PC-3 (cell line): ENCODE data around the gene GPAM. TPM values are rescaled to one million over a fixed set of nuclear protein-coding genes. Genes with fewer than 3 reads are reported as not detected.

Source experiments
- ATAC-seq: fragments of 200-7000 bp; cut with Tn5 transposase; 2 replicates; pipeline ENCODE4 v1.9.1; 2020; ENCODE audit warnings: mild to moderate bottlenecking, moderate library complexity
- BruUV-seq: library from RNA; stranded (reverse); fragments of 400-500 nt; replicated peaks from 2 replicates; lab custom pipeline; 2021; lab: Mats Ljungman, UMichigan
- CTCF ChIA-PET: fragments of 300-600 bp; sonication (Branson Sonifier 250); formaldehyde crosslinking; loops from one replicate; lab custom pipeline; 2022; ENCODE audit warnings: antibody characterized with exemption; lab: Charles Lee
- POLR2A ChIA-PET: fragments of 300-600 bp; sonication (Branson Sonifier 250); formaldehyde crosslinking; loops from one replicate; lab custom pipeline; 2022; ENCODE audit warnings: antibody characterized with exemption; ENCODE audit not compliant: unreplicated experiment; lab: Charles Lee
- DNase-seq: peaks from one replicate; pipeline ENCODE4 v3.0.0-alpha.2; 2015
- H2AFZ ChIP-seq: fragments of 300-600 bp; sonication (generic); 2 replicates; pipeline ENCODE4 v1.6.0; 2016; ENCODE audit warnings: antibody characterized with exemption, low read length
- H3F3A ChIP-seq: fragments of 300-600 bp; sonication (generic); one replicate; pipeline ENCODE4 v1.6.0; 2017; ENCODE audit warnings: antibody characterized with exemption, low read length, control low read depth, mild to moderate bottlenecking; ENCODE audit not compliant: unreplicated experiment
- H3K27ac ChIP-seq: fragments of 300-600 bp; sonication (generic); 2 replicates; pipeline ENCODE4 v1.5.1; 2016; ENCODE audit warnings: mild to moderate bottlenecking, low read length
- H3K27me3 ChIP-seq: fragments of 300-600 bp; sonication (generic); 2 replicates; pipeline ENCODE4 v1.6.1; 2016; ENCODE audit warnings: low read length, mixed read lengths
- H3K36me3 ChIP-seq: fragments of 300-600 bp; sonication (generic); 2 replicates; pipeline ENCODE4 v1.6.1; 2016; ENCODE audit warnings: low read depth, mixed run types, low read length, mixed read lengths
- H3K4me1 ChIP-seq: fragments of 300-600 bp; sonication (generic); 2 replicates; pipeline ENCODE4 v1.5.1; 2016; ENCODE audit warnings: low read length; ENCODE audit not compliant: insufficient read depth
- H3K4me2 ChIP-seq: fragments of 300-600 bp; sonication (generic); 2 replicates; pipeline ENCODE4 v1.6.0; 2016; ENCODE audit warnings: low read length
- H3K4me3 ChIP-seq: fragments of 300-600 bp; sonication (generic); 2 replicates; pipeline ENCODE4 v1.5.1; 2016; ENCODE audit warnings: mild to moderate bottlenecking, low read length, mixed read lengths
- H3K79me2 ChIP-seq: fragments of 300-600 bp; sonication (generic); 2 replicates; pipeline ENCODE4 v1.6.1; 2017; ENCODE audit warnings: low read length, mixed read lengths
- H3K9ac ChIP-seq: fragments of 300-600 bp; sonication (generic); 2 replicates; pipeline ENCODE4 v1.6.0; 2016; ENCODE audit warnings: mild to moderate bottlenecking, low read length
- H3K9me2 ChIP-seq: fragments of 300-600 bp; sonication (generic); replicated peaks from 2 replicates; pipeline ENCODE4 v1.6.1; 2016; ENCODE audit warnings: mixed run types, low read length, mixed read lengths
- H3K9me3 ChIP-seq: fragments of 300-600 bp; sonication (generic); 2 replicates; pipeline ENCODE4 v1.6.1; 2016; ENCODE audit warnings: low read length, mixed read lengths
- H4K20me1 ChIP-seq: fragments of 300-600 bp; sonication (generic); 2 replicates; pipeline ENCODE4 v1.6.1; 2016; ENCODE audit warnings: low read length, mixed read lengths
- EZH2 ChIP-seq: fragments of 300-600 bp; sonication (generic); IDR thresholded peaks from one replicate; pipeline ENCODE4 v1.6.1; 2017; ENCODE audit warnings: antibody characterized with exemption, mild to moderate bottlenecking, low read length; ENCODE audit not compliant: unreplicated experiment
- EZH2phosphoT487 ChIP-seq: fragments of 300-600 bp; sonication (generic); IDR thresholded peaks from 2 replicates; pipeline ENCODE4 v1.6.1; 2018; ENCODE audit warnings: mild to moderate bottlenecking, antibody characterized with exemption, low read length, borderline replicate concordance
- intact Hi-C: fragments of 100-400 bp; cut with micrococcal nuclease; formaldehyde crosslinking; loops from 2 replicates; pipeline ENCODE4 v1.9.0; 2023
- total RNA-seq: library from RNA; depleted of rRNA; stranded (reverse); fragments of >200 nt; gene quantifications from 2 replicates; pipeline ENCODE4 v1.2.3, GENCODE V29; 2014
- TF ChIP-seq, protein P1 (sequence below): fragments of 300-600 bp; sonication (generic); conservative IDR thresholded peaks from 2 replicates; pipeline ENCODE4 v1.5.1; 2017; ENCODE audit warnings: antibody characterized with exemption, low read depth, mild to moderate bottlenecking, low read length

Gene GPAM
- total RNA-seq, 1 experiment from 2014 or later: 6.2 TPM

DNA sequence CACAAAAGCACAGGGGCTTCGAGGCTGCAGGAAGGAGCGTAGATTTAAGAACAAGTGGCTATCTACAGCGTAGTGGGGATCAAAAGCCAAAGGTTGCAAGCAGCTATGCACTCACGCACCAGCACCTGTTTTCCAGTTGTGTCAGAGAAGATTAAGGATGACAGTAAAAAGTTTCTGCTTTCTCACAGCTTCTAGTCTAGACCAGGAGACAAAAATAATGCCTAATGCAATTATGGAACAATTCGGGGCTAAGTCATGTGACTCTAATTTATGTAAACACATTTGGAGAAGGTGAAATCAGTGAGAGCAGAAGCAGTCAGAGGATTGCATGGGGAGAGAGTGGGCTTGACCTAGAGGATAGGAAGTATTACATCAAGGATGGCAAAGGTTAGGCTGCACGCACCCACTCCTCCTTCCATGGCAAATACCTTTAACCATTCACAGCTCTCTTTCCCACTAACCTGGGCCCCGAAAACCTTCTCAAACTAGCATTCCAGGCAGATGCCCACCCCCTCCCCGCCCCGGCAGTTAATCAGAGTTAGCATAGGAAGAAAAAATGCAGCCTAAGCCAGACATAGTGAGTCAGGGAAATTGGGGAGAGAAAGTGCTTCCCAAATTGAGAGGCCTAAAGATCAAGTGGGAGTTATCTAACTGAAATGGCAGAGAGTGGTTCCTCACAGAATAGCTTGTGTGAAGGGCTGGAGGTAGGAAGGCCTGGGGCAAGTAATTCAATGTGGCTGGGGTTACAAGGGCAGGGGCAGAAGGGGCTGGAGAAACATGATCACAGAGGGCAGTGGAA is 48.2 kb upstream of the GPAM start:
- H3K4me2 ChIP-seq: no peak overlapping the region
- intact Hi-C loops: no loop called here
- DNase-seq (no peak), ATAC-seq (no peak)
- no peaks in the 10 kb centered on the region for H3K9me3 ChIP-seq
- no peaks in the 10 kb centered on the region for H3K79me2 ChIP-seq
- no TSS peak for BruUV-seq
- ChIA-PET POLR2A (no interaction called here), CTCF (no interaction called here)
- H3K27me3 ChIP-seq: no peaks in the 10 kb centered on the region
- no peaks in the 10 kb centered on the region for H3K9me2 ChIP-seq
- no peak overlapping the region for H3K9ac ChIP-seq
- H4K20me1 ChIP-seq: no peaks in the 10 kb centered on the region
- H3K27ac ChIP-seq: no peak overlapping the region
- H3K36me3 ChIP-seq: no peaks in the 10 kb centered on the region
- 0 out of 2 replicates have a peak, but pooled peaks cover 4% of the 10 kb centered on the region for H3K4me1 ChIP-seq
- no peaks in the 10 kb centered on the region for H3F3A ChIP-seq
- H3K4me3 ChIP-seq: no peak overlapping the region
- no peak for TF ChIP-seq EZH2phosphoT487
- TF ChIP-seq, protein P1, sequence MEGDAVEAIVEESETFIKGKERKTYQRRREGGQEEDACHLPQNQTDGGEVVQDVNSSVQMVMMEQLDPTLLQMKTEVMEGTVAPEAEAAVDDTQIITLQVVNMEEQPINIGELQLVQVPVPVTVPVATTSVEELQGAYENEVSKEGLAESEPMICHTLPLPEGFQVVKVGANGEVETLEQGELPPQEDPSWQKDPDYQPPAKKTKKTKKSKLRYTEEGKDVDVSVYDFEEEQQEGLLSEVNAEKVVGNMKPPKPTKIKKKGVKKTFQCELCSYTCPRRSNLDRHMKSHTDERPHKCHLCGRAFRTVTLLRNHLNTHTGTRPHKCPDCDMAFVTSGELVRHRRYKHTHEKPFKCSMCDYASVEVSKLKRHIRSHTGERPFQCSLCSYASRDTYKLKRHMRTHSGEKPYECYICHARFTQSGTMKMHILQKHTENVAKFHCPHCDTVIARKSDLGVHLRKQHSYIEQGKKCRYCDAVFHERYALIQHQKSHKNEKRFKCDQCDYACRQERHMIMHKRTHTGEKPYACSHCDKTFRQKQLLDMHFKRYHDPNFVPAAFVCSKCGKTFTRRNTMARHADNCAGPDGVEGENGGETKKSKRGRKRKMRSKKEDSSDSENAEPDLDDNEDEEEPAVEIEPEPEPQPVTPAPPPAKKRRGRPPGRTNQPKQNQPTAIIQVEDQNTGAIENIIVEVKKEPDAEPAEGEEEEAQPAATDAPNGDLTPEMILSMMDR: no peak
- no peak for TF ChIP-seq EZH2
- no peak overlapping the region for H2AFZ ChIP-seq

DNA sequence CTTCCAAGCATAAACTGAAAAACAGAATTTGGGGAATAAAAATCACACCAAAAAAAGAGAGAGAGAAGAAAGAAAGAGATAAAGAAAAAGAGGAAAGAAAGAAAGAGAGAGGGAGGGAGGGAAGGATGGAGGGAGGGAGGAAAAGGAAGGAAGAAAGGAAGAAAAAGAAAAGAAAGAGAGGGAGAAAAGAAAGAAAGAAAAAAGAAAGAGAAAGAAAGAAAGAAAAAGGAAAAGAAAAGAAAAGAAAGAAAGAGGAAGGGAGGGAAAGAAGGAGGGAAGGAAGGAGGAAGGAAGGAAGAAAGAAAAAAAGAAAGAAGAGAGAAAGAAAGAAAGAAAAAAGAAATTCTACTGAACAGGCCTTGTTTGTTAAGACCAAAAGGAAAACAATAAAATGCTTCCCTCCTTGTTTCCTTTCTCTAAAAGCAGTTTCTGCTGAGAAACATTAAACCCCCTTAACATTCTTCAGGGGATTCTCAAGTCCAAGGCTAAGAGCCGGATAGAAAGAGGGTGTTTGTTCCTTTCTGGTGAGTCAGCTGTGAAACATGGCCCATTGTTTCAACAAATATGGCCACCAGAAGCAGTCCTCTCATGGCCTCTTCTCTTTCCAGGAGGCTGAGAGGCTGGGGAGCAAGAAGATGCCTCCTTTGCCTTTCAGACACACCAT is 46.9 kb upstream of the GPAM start:
- Histone ChIP-seq H3F3A (no peaks in the 10 kb centered on the region), H4K20me1 (no peaks in the 10 kb centered on the region), H3K9me3 (no peaks in the 10 kb centered on the region), H3K4me1 (0 out of 2 replicates have a peak, but pooled peaks cover 4% of the 10 kb centered on the region), H3K9me2 (no peaks in the 10 kb centered on the region), H3K36me3 (no peaks in the 10 kb centered on the region), H3K4me2 (no peak overlapping the region), H3K9ac (no peak overlapping the region), H3K27ac (no peak overlapping the region), H3K79me2 (no peaks in the 10 kb centered on the region), H2AFZ (no peak overlapping the region), H3K4me3 (no peak overlapping the region), H3K27me3 (no peaks in the 10 kb centered on the region)
- DNase-seq: peak; percentile 23
- intact Hi-C loops: no loop called here
- BruUV-seq: no TSS peak
- ChIA-PET POLR2A (no interaction called here), CTCF (no interaction called here)
- TF ChIP-seq, protein P1: no peak
- no peak for TF ChIP-seq EZH2
- no peak for TF ChIP-seq EZH2phosphoT487
- no peak for ATAC-seq
